PFSK-1 (cell line): ENCODE data around the gene CSF1.

Experiments
- POLR2AphosphoS5 ChIP-seq: IDR thresholded peaks from 2 replicates; pipeline ENCODE4 v1.6.1; 2012; ENCODE audit warnings: low read depth, mild to moderate bottlenecking, control low read depth, low read length, moderate library complexity
- TAF1 ChIP-seq: IDR thresholded peaks from 2 replicates; pipeline ENCODE4 v1.6.1; 2012; ENCODE audit warnings: low read length, control low read depth, borderline replicate concordance; ENCODE audit not compliant: insufficient read depth
- TF ChIP-seq, protein P1 (sequence below), 2 experiments: IDR thresholded peaks; 2 replicates each; pipeline versions ENCODE4 v1.6.1 to v1.8.0; 2011 to 2012; ENCODE audit warnings: low read depth in 2 of 2, low read length in 2 of 2, control low read depth in 1 of 2, inconsistent platforms in 1 of 2, mild to moderate bottlenecking in 1 of 2, moderate library complexity in 1 of 2; ENCODE audit not compliant: insufficient read depth in 1 of 2

DNA sequence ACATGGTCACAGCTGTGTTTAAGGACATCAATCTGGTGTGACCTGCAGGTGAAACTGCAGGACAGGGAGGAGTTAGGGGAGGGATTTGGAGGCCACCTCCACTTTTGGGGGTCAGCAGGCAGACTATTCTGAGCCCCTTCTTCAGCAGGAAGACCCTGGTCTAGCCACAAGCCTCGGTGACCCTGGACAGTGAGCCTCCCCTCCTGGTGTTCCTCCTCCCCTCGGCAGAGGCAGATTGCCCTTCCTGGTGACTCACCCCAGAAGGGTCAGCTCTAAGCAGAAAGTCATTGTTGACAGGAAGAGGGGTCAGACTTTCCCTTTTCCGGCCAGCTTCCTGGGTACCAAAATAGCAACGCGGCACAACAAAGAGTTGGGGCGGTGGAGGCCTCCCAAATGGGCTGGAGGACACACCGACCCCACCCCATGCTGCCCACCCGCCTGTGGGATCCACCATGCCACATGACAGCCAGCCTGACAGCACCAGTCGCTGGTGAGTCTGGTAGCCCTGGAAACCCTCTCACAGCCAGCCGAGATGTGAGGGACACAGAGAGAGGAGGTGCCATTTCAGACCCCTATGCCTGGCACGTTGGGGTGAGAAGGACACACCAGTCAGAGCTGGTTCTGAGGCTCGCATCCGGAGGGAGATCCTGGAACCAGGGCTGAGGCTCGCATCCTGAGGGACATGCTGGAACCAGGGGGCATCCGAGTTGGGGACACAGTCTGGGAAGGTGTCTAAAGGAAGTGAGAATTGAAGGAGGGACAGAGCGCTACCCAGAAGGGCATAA, 14.7 kb upstream of the CSF1 start:
- no peak for TF ChIP-seq POLR2AphosphoS5
- TF ChIP-seq, protein P1, sequence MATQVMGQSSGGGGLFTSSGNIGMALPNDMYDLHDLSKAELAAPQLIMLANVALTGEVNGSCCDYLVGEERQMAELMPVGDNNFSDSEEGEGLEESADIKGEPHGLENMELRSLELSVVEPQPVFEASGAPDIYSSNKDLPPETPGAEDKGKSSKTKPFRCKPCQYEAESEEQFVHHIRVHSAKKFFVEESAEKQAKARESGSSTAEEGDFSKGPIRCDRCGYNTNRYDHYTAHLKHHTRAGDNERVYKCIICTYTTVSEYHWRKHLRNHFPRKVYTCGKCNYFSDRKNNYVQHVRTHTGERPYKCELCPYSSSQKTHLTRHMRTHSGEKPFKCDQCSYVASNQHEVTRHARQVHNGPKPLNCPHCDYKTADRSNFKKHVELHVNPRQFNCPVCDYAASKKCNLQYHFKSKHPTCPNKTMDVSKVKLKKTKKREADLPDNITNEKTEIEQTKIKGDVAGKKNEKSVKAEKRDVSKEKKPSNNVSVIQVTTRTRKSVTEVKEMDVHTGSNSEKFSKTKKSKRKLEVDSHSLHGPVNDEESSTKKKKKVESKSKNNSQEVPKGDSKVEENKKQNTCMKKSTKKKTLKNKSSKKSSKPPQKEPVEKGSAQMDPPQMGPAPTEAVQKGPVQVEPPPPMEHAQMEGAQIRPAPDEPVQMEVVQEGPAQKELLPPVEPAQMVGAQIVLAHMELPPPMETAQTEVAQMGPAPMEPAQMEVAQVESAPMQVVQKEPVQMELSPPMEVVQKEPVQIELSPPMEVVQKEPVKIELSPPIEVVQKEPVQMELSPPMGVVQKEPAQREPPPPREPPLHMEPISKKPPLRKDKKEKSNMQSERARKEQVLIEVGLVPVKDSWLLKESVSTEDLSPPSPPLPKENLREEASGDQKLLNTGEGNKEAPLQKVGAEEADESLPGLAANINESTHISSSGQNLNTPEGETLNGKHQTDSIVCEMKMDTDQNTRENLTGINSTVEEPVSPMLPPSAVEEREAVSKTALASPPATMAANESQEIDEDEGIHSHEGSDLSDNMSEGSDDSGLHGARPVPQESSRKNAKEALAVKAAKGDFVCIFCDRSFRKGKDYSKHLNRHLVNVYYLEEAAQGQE (IDR thresholded peaks at IDR 0.05; ENCODE audit: insufficient read depth in 1 of 2, low read depth in 2 of 2, low read length in 2 of 2) = peak in 1 of 2 experiments; percentile 43; a peak in 1 of 4 replicates
- TF ChIP-seq TAF1 = no peak
